Naive thymus-derived CD8-positive, alpha-beta T cell (primary cell): Measurements from ENCODE around the gene ARHGEF5. TPM values are rescaled to one million over a fixed set of nuclear protein-coding genes. Genes with fewer than 3 reads are reported as not detected.
"Not testable (repeated sequence)": the region's sequence is repeated elsewhere in the genome, so short reads cannot be mapped to it uniquely, and the experiment has no call there.

Experiments used
- ATAC-seq, 2 donors: fragments of 150-1000 bp; cut with Tn5 transposase in 1 of 2; sonication (Bioruptor Pico), chemical (Tn5 transposase) in 1 of 2; 1 replicate in 1 of 2; 2 replicates in 1 of 2; pipeline ENCODE4 v1.10.0; 2021; ENCODE audit warnings: mild to moderate bottlenecking in 2 of 2, moderate library complexity in 2 of 2
- POLR2A ChIA-PET: fragments of 350-600 bp; sonication (Branson Sonifier 250); formaldehyde crosslinking; loops from one replicate; lab custom pipeline; 2021; ENCODE audit warnings: antibody characterized with exemption; lab: Charles Lee
- DNase-seq, 10 donors: peaks; one replicate each; pipeline versions ENCODE4 v3.0.0 to v3.0.0-alpha.2; 2020 to 2022
- H3K27ac Mint-ChIP-seq, 10 donors: one replicate each; pipeline ENCODE4 v1.8.0; 2020 to 2022; ENCODE audit warnings: mild to moderate bottlenecking in 10 of 10, mixed read lengths in 10 of 10, moderate library complexity in 4 of 10, inconsistent platforms in 1 of 10
- H3K27me3 Mint-ChIP-seq, 5 donors: one replicate each; pipeline ENCODE4 v1.8.0; 2021 to 2022; ENCODE audit warnings: mixed read lengths in 5 of 5
- H3K36me3 Mint-ChIP-seq, 3 donors: one replicate each; pipeline ENCODE4 v1.8.0; 2020 to 2022; ENCODE audit warnings: mixed read lengths in 3 of 3, mild to moderate bottlenecking in 2 of 3, inconsistent platforms in 1 of 3
- H3K4me1 Mint-ChIP-seq, 4 donors: one replicate each; pipeline ENCODE4 v1.8.0; 2021 to 2022; ENCODE audit warnings: mixed read lengths in 4 of 4
- H3K4me3 Mint-ChIP-seq, 10 donors: one replicate each; pipeline ENCODE4 v1.8.0; 2020 to 2022; ENCODE audit warnings: mild to moderate bottlenecking in 10 of 10, mixed read lengths in 10 of 10, moderate library complexity in 6 of 10, inconsistent platforms in 1 of 10
- H3K9me3 Mint-ChIP-seq, 9 donors: one replicate each; pipeline ENCODE4 v1.8.0; 2020 to 2022; ENCODE audit warnings: mixed read lengths in 9 of 9, mild to moderate bottlenecking in 3 of 9, inconsistent platforms in 1 of 9, moderate library complexity in 1 of 9
- polyA plus RNA-seq, 3 donors: library from polyadenylated mRNA; unstranded; fragments of 300-500 nt; fragmentation: Illumina TruSeq; gene quantifications; one replicate each; pipeline ENCODE4 v1.2.3, GENCODE V29; 2021
- total RNA-seq, 8 experiments: library from RNA in 2 of 8; stranded (reverse) in 2 of 8; gene quantifications; one replicate each; pipeline ENCODE4 v1.2.3 and lab custom pipeline; 2021 to 2026

ARHGEF5 gene
- total and polyA plus RNA-seq, 5 experiments from 2014 or later: 0.45 to 12.9 (median 3.0) TPM

GRCh38 chr7:144410441-144410840 is 55.2 kb downstream of the ARHGEF5 start:
- no peaks in the 10 kb centered on the region for H3K36me3 Mint-ChIP-seq
- H3K27me3 Mint-ChIP-seq: peaks cover 10 to 29% (median 20%) of the 10 kb centered on the region in 5 donors
- POLR2A ChIA-PET: no interaction called here
- H3K4me3 Mint-ChIP-seq: no peak overlapping the region
- H3K4me1 Mint-ChIP-seq: no peaks in the 10 kb centered on the region
- no peak overlapping the region for H3K27ac Mint-ChIP-seq
- no peak for DNase-seq
- H3K9me3 Mint-ChIP-seq: no peaks in the 10 kb centered on the region
- no peak for ATAC-seq

DNA sequence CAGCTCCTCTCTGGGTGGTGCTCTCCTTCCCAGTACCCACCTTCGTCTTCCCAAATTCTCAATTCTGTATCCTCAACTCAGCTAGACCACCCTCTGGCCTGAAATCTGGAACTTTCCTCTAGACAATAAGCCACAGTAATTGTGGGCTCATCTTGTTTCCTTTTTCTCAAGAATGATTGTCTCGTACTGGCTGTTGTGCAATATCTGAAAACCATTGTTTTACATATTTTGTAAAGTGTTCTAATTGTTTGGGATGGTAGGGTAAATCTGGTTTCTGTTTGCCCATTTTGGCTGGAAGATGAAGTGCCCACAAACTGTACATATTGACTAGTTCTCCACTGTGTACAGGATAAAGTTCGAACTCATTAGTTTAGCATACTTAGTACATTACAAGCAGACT is 59.6 kb downstream of the ARHGEF5 start:
- Mint-ChIP-seq H3K27ac (no peak overlapping the region), H3K27me3 (peaks cover 14 to 23% (median 18%) of the 10 kb centered on the region in 5 donors), H3K4me3 (no peak overlapping the region), H3K9me3 (peaks cover 0 to 14% (median 3%) of the 10 kb centered on the region in 9 donors), H3K4me1 (no peaks in the 10 kb centered on the region), H3K36me3 (peaks cover 0 to 4% (median 3%) of the 10 kb centered on the region in 3 donors)
- DNase-seq (no peak), ATAC-seq (no peak)
- POLR2A ChIA-PET: no interaction called here

- H3K27me3 Mint-ChIP-seq: peaks cover 14 to 23% (median 16%) of the 10 kb centered on the region in 5 donors
- POLR2A ChIA-PET: no interaction called here
- no peak for ATAC-seq
- H3K9me3 Mint-ChIP-seq: peaks cover 0 to 14% (median 3%) of the 10 kb centered on the region in 9 donors
- H3K36me3 Mint-ChIP-seq: peaks cover 0 to 4% (median 3%) of the 10 kb centered on the region in 3 donors
- no peak overlapping the region for H3K27ac Mint-ChIP-seq
- no peaks in the 10 kb centered on the region for H3K4me1 Mint-ChIP-seq
- no peak overlapping the region for H3K4me3 Mint-ChIP-seq
- DNase-seq: no peak
Observed at GRCh38 chr7:144415858-144416257, 60.7 kb downstream of the ARHGEF5 start.

GRCh38 chr7:144416341-144416740 is 61.1 kb downstream of the ARHGEF5 start:
- peaks cover 14 to 23% (median 15%) of the 10 kb centered on the region in 5 donors for H3K27me3 Mint-ChIP-seq
- H3K36me3 Mint-ChIP-seq: peaks cover 0 to 4% (median 3%) of the 10 kb centered on the region in 3 donors
- H3K9me3 Mint-ChIP-seq: peaks cover 0 to 14% (median 3%) of the 10 kb centered on the region in 9 donors
- ATAC-seq (no peak), DNase-seq (no peak)
- H3K4me1 Mint-ChIP-seq: no peaks in the 10 kb centered on the region
- POLR2A ChIA-PET: no interaction called here
- H3K4me3 Mint-ChIP-seq: no peak overlapping the region
- no peak overlapping the region for H3K27ac Mint-ChIP-seq

GRCh38 chr7:144418931-144419330 is 63.7 kb downstream of the ARHGEF5 start:
- POLR2A ChIA-PET, ATAC-seq, H3K4me1 Mint-ChIP-seq, H3K36me3 Mint-ChIP-seq, H3K4me3 Mint-ChIP-seq, DNase-seq, H3K27ac Mint-ChIP-seq: not testable (repeated sequence)
- peaks cover 0 to 14% (median 3%) of the 10 kb centered on the region in 9 donors for H3K9me3 Mint-ChIP-seq
- peaks cover 12 to 23% (median 13%) of the 10 kb centered on the region in 5 donors for H3K27me3 Mint-ChIP-seq

GRCh38 chr7:144427539-144427938 is 72.3 kb downstream of the ARHGEF5 start:
- POLR2A ChIA-PET, ATAC-seq: not testable (repeated sequence)

GRCh38 chr7:144428431-144428830 is 73.2 kb downstream of the ARHGEF5 start:
- DNase-seq (no peak), ATAC-seq (no peak)
- no peaks in the 10 kb centered on the region for H3K4me1 Mint-ChIP-seq
- H3K9me3 Mint-ChIP-seq: peaks cover 10 to 51% (median 30%) of the 10 kb centered on the region in 9 donors
- peaks cover 0 to 26% (median 13%) of the 10 kb centered on the region in 3 donors for H3K36me3 Mint-ChIP-seq
- H3K27ac Mint-ChIP-seq: no peak overlapping the region
- H3K4me3 Mint-ChIP-seq: no peak overlapping the region
- POLR2A ChIA-PET: no interaction called here
- H3K27me3 Mint-ChIP-seq: peaks cover under 1 to 7% (median 4%) of the 10 kb centered on the region in 5 donors

More at GRCh38 chr7:144427539-144427938, 72.3 kb downstream of the ARHGEF5 start:
- Mint-ChIP-seq H3K9me3 (peaks cover 10 to 51% (median 30%) of the 10 kb centered on the region in 9 donors), H3K36me3 (peaks cover 0 to 26% (median 13%) of the 10 kb centered on the region in 3 donors)
- H3K27ac Mint-ChIP-seq, H3K27me3 Mint-ChIP-seq, H3K4me1 Mint-ChIP-seq, H3K4me3 Mint-ChIP-seq, DNase-seq: not testable (repeated sequence)

Other genes with a start within 250 kb of the ARHGEF5 start
- gene OR2A2, start 245.8 kb upstream of the ARHGEF5 start, total RNA-seq: not detected
- not detected for gene OR2A2, start 245.8 kb upstream of the ARHGEF5 start, polyA plus RNA-seq
- gene OR2A14, start 232.2 kb upstream of the ARHGEF5 start, total RNA-seq: not detected
- not detected for gene OR2A14, start 232.2 kb upstream of the ARHGEF5 start, polyA plus RNA-seq
- 1 to 10 TPM; 1.8 to 1.9 TPM for gene CTAGE4, start 171.9 kb upstream of the ARHGEF5 start, total RNA-seq
- gene CTAGE4, start 171.9 kb upstream of the ARHGEF5 start, polyA plus RNA-seq: under 1 TPM in 1 of 3 donors, not detected in 2; 0.44 TPM
- 1 to 10 TPM; 4.2 to 5.0 TPM for gene ARHGEF35, start 159.6 kb upstream of the ARHGEF5 start, total RNA-seq
- gene ARHGEF35, start 159.6 kb upstream of the ARHGEF5 start, polyA plus RNA-seq: 1 to 10 TPM in 2 of 3 donors, under 1 TPM in 1; 0.87 to 2.4 (median 2.4) TPM
- under 1 TPM in 1 of 2 experiments, not detected in 1; 0.16 TPM for gene OR2A42, start 115.8 kb upstream of the ARHGEF5 start, total RNA-seq
- gene OR2A42, start 115.8 kb upstream of the ARHGEF5 start, polyA plus RNA-seq: under 1 TPM in 1 of 3 donors, not detected in 2; 0.09 TPM
- 1 to 10 TPM; 5.5 to 5.9 TPM for gene OR2A7, start 90.6 kb upstream of the ARHGEF5 start, total RNA-seq
- under 1 TPM; 0.23 to 0.74 (median 0.67) TPM for gene OR2A7, start 90.6 kb upstream of the ARHGEF5 start, polyA plus RNA-seq
- gene CTAGE8, start 86.1 kb upstream of the ARHGEF5 start, total RNA-seq: 1 to 10 TPM; 1.2 to 1.3 TPM
- gene CTAGE8, start 86.1 kb upstream of the ARHGEF5 start, polyA plus RNA-seq: under 1 TPM in 1 of 3 donors, not detected in 2; 0.47 TPM
- gene OR2A1, start 43.0 kb upstream of the ARHGEF5 start, total RNA-seq: not detected
- under 1 TPM in 2 of 3 donors, not detected in 1; 0.55 to 0.76 TPM for gene OR2A1, start 43.0 kb upstream of the ARHGEF5 start, polyA plus RNA-seq
- gene NOBOX, start 48.3 kb downstream of the ARHGEF5 start, total RNA-seq: not detected
- not detected for gene NOBOX, start 48.3 kb downstream of the ARHGEF5 start, polyA plus RNA-seq